ENCODE data around the gene MACF1. TPM values are rescaled to one million over a fixed set of nuclear protein-coding genes. Genes with fewer than 3 reads are reported as not detected.
"Not testable (repeated sequence)": the region's sequence is repeated elsewhere in the genome, so short reads cannot be mapped to it uniquely, and the experiment has no call there.

The MACF1 gene
- total RNA-seq, 1 experiment from 2014 or later: 190 TPM

DNA sequence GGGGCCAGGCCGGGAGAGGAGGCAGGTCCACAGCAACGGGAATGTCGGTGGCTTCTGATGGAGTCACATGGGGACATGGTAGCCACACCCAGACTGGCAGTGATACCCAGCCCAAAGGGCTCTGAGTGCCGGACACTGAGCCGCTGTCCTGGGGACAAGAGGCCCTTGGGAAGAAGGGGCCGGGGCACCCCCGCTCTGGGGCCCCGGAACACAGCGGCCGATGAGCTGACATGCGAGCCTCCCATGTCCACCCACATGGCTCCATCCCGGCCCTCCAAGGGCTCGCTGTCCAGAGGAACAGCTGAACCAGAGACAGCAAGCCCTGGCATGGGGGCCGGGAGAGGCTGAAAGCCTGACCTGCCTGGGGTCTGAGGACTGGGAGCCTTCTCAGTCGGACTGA is 294.3 kb downstream of the MACF1 start:
- H3K4me2 ChIP-seq (ENCODE audit: insufficient read depth, insufficient read length, low read length); H3K18ac ChIP-seq (ENCODE audit: insufficient read length, low read depth, low read length); H2BK15ac ChIP-seq (ENCODE audit: low read depth, low read length); H3T11ph ChIP-seq (ENCODE audit: low read length); H2AFZ ChIP-seq (ENCODE audit: low read length); H3K23me2 ChIP-seq (ENCODE audit: insufficient read length, low read depth, low read length, poor library complexity, severe bottlenecking); H2BK20ac ChIP-seq (ENCODE audit: low read depth, low read length, poor library complexity, severe bottlenecking); H4K8ac ChIP-seq (replicated peaks; ENCODE audit: insufficient read length, low read depth, low read length); H3K23ac ChIP-seq (ENCODE audit: insufficient read length, low read depth, low read length); H4K5ac ChIP-seq (ENCODE audit: insufficient read length, low read depth, low read length); H3K79me2 ChIP-seq (ENCODE audit: insufficient read depth, low read length); H3K27me3 ChIP-seq (ENCODE audit: insufficient read depth, low read length); H3K36me3 Mint-ChIP-seq (ENCODE audit: insufficient read depth in 1 of 3, low read depth in 3 of 3); H3K56ac ChIP-seq (ENCODE audit: insufficient read length, low read depth, low read length); DNase-seq; H3K27ac ChIP-seq (ENCODE audit: insufficient read length, low read depth, low read length); H3K4me3 Mint-ChIP-seq; H4K20me1 ChIP-seq (ENCODE audit: control insufficient read depth, insufficient read depth, insufficient read length); H3K4me1 Mint-ChIP-seq; H3K9me3 ChIP-seq (ENCODE audit: control insufficient read depth, low read depth, low read length); H3K9me3 Mint-ChIP-seq; H3K27ac Mint-ChIP-seq; H3K79me1 ChIP-seq (ENCODE audit: insufficient read depth, low read depth, low read length, poor library complexity, severe bottlenecking); H3K4me1 ChIP-seq (ENCODE audit: insufficient read depth, low read length); H3K9ac ChIP-seq (ENCODE audit: extremely low read depth, insufficient read length, low read length); H2BK120ac ChIP-seq (ENCODE audit: low read depth, low read length, poor library complexity, severe bottlenecking); H2AK5ac ChIP-seq (ENCODE audit: insufficient read length, low read length); H2BK5ac ChIP-seq (ENCODE audit: insufficient read length, low read length); H4K91ac ChIP-seq (ENCODE audit: insufficient read length, low read depth, low read length); H3K14ac ChIP-seq (ENCODE audit: insufficient read depth, low read length); H3K4ac ChIP-seq (ENCODE audit: low read depth, low read length); H2BK12ac ChIP-seq (ENCODE audit: insufficient read length, low read depth, low read length): not testable (repeated sequence)
- WGBS (ENCODE audit: extremely low coverage, insufficient read length, low lambda C conversion rate): no CpG with 5 or more reads among the region's 15 CpGs
- H3K27me3 Mint-ChIP-seq (ENCODE audit: low read depth): peaks cover 39% of the 10 kb centered on the region
